ENCODE data around the gene ZGLP1. TPM values are rescaled to one million over a fixed set of nuclear protein-coding genes. Genes with fewer than 3 reads are reported as not detected.

Gene ZGLP1
- total and polyA plus RNA-seq, 2 of the 13 experiments (the other 11 are each of a cell fraction or from before 2014, with no cell fraction given): 2.4 to 3.0 TPM

GRCh38 chr19:10315335-10316214 is 6.0 kb upstream of the ZGLP1 start, which contains the start of gene FDX2 (continued):
- TF ChIP-seq DNMT3B (CRISPR knock-in tag; conservative IDR thresholded peaks at IDR 0.05) (no peak), THYN1 (CRISPR knock-in tag; IDR thresholded peaks at IDR 0.05; ENCODE audit: borderline replicate concordance, low read depth) (no peak), SMAD9 (CRISPR knock-in tag; IDR thresholded peaks at IDR 0.05) (no peak), TRAFD1 (CRISPR knock-in tag; IDR thresholded peaks at IDR 0.05; ENCODE audit: borderline replicate concordance) (no peak), NCOA2 (CRISPR knock-in tag; IDR thresholded peaks at IDR 0.05) (no peak; the same call in 1 of the 2 replicates), YY1 (IDR thresholded peaks at IDR 0.05; ENCODE audit: insufficient read depth, insufficient replicate concordance, low read depth, low read length) (peak; percentile 99), SMYD3 (CRISPR knock-in tag; IDR thresholded peaks at IDR 0.05) (no peak), THAP8 (CRISPR knock-in tag; IDR thresholded peaks at IDR 0.05; ENCODE audit: borderline replicate concordance) (0 out of 2 replicates have a peak, but pooled peaks have one; percentile 48), HNRNPK (IDR thresholded peaks at IDR 0.05; ENCODE audit: low read depth, low read length, poor library complexity, severe bottlenecking) (no peak), ZNF788 (CRISPR knock-in tag; IDR thresholded peaks at IDR 0.05; ENCODE audit: borderline replicate concordance) (peak; percentile 69; the same call in 1 of the 2 replicates), ZNF687 (CRISPR knock-in tag; IDR thresholded peaks at IDR 0.05) (peak; percentile 91), ZNF609 (CRISPR knock-in tag; IDR thresholded peaks at IDR 0.05; ENCODE audit: borderline replicate concordance) (no peak), GTF3A (CRISPR knock-in tag; conservative IDR thresholded peaks at IDR 0.05) (0 out of 2 replicates have a peak, but pooled peaks have one; percentile 54)
- TF ChIP-seq, protein P1, sequence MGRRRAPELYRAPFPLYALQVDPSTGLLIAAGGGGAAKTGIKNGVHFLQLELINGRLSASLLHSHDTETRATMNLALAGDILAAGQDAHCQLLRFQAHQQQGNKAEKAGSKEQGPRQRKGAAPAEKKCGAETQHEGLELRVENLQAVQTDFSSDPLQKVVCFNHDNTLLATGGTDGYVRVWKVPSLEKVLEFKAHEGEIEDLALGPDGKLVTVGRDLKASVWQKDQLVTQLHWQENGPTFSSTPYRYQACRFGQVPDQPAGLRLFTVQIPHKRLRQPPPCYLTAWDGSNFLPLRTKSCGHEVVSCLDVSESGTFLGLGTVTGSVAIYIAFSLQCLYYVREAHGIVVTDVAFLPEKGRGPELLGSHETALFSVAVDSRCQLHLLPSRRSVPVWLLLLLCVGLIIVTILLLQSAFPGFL (CRISPR knock-in tag; IDR thresholded peaks at IDR 0.05): no peak

Measured in HepG2 (cell line).